GM18858 (cell line): Measurements from ENCODE around the gene SYNJ2.

Experiments used
- ATAC-seq: cut with Tn5 transposase; IDR thresholded peaks from one replicate; pipeline ENCODE4 v1.9.1; 2021; ENCODE audit not compliant: unreplicated experiment

The SYNJ2 gene

GRCh38 chr6:158071121-158072082, 89.7 kb downstream of the SYNJ2 start:
- no peak for ATAC-seq

- ATAC-seq = no peak
These were observed 90.5 kb downstream of the SYNJ2 start for GRCh38 chr6:158072083-158072721.

- no peak for ATAC-seq
These were observed 92.1 kb downstream of the SYNJ2 start for GRCh38 chr6:158073776-158074175.

GRCh38 chr6:158076548-158076947, 94.9 kb downstream of the SYNJ2 start:
- no peak for ATAC-seq

GRCh38 chr6:158077676-158078075, 96.0 kb downstream of the SYNJ2 start:
- no peak for ATAC-seq

GRCh38 chr6:158078320-158078719, 96.7 kb downstream of the SYNJ2 start:
- no peak for ATAC-seq

- ATAC-seq = no peak
These were observed 99.4 kb downstream of the SYNJ2 start for GRCh38 chr6:158080849-158081656.

GRCh38 chr6:158081657-158081935, 99.9 kb downstream of the SYNJ2 start:
- no peak for ATAC-seq

GRCh38 chr6:158083455-158084325, 102.0 kb downstream of the SYNJ2 start:
- ATAC-seq = no peak

GRCh38 chr6:158085261-158086053, 103.8 kb downstream of the SYNJ2 start:
- no peak for ATAC-seq

- ATAC-seq = no peak
These were observed 104.4 kb downstream of the SYNJ2 start for GRCh38 chr6:158086054-158086503.

- ATAC-seq = no peak
These were observed 105.0 kb downstream of the SYNJ2 start for GRCh38 chr6:158086504-158087223.

- ATAC-seq = no peak
These were observed 105.7 kb downstream of the SYNJ2 start for GRCh38 chr6:158087224-158087867.

GRCh38 chr6:158092806-158093205, 111.1 kb downstream of the SYNJ2 start:
- ATAC-seq = no peak

- ATAC-seq = no peak
These were observed 113.4 kb downstream of the SYNJ2 start for GRCh38 chr6:158095031-158095430.

GRCh38 chr6:158095671-158096070, 114.0 kb downstream of the SYNJ2 start:
- no peak for ATAC-seq

GRCh38 chr6:158103228-158103627, 121.6 kb downstream of the SYNJ2 start:
- ATAC-seq = no peak

GRCh38 chr6:158104696-158105095, 123.0 kb downstream of the SYNJ2 start:
- ATAC-seq = no peak

- no peak for ATAC-seq
These were observed 128.1 kb downstream of the SYNJ2 start for GRCh38 chr6:158109748-158110147.
